Loucy (cell line): Measurements from ENCODE around the gene CD164.
A peak's percentile ranks its signal among the peaks of the same experiment; 100 is the strongest.

Experiments used
- H2AFZ ChIP-seq: fragments of 200-600 bp; sonication (generic); 2 replicates; pipeline ENCODE4 v1.6.0; 2016; ENCODE audit warnings: antibody characterized with exemption, mild to moderate bottlenecking, low read length, moderate library complexity
- H3F3A ChIP-seq: fragments of 200-600 bp; 2 replicates; pipeline ENCODE4 v1.6.0; 2016; ENCODE audit warnings: antibody characterized with exemption, low read depth, mild to moderate bottlenecking
- H3K27me3 ChIP-seq: fragments of 200-600 bp; sonication (generic); 2 replicates; pipeline ENCODE4 v1.6.1; 2014; ENCODE audit warnings: low read length, mild to moderate bottlenecking; ENCODE audit not compliant: insufficient read depth, poor library complexity, severe bottlenecking
- H3K36me3 ChIP-seq: fragments of 200-600 bp; sonication (generic); 2 replicates; pipeline ENCODE4 v1.6.1; 2016; ENCODE audit warnings: low read length; ENCODE audit not compliant: insufficient read depth
- H3K4me1 ChIP-seq: fragments of 200-600 bp; sonication (generic); 2 replicates; pipeline ENCODE4 v1.5.1; 2014; ENCODE audit warnings: low read length, mild to moderate bottlenecking; ENCODE audit not compliant: insufficient read depth, poor library complexity, severe bottlenecking
- H3K4me2 ChIP-seq: fragments of 200-600 bp; sonication (generic); 2 replicates; pipeline ENCODE4 v1.6.0; 2014; ENCODE audit warnings: antibody characterized with exemption, low read length, low read depth, mild to moderate bottlenecking; ENCODE audit not compliant: poor library complexity, severe bottlenecking
- H3K4me3 ChIP-seq: fragments of 200-600 bp; sonication (generic); 2 replicates; pipeline ENCODE4 v1.5.1; 2014; ENCODE audit warnings: low read length, mild to moderate bottlenecking, mixed read lengths; ENCODE audit not compliant: poor library complexity, severe bottlenecking
- H3K79me2 ChIP-seq: fragments of 200-600 bp; sonication (generic); 2 replicates; pipeline ENCODE4 v1.6.1; 2014; ENCODE audit warnings: low read length; ENCODE audit not compliant: insufficient read depth
- H3K9ac ChIP-seq: fragments of 200-600 bp; sonication (generic); 2 replicates; pipeline ENCODE4 v1.6.0; 2014; ENCODE audit warnings: mild to moderate bottlenecking, low read depth, low read length, moderate library complexity; ENCODE audit not compliant: poor library complexity, severe bottlenecking
- H3K9me2 ChIP-seq: fragments of 200-600 bp; sonication (generic); replicated peaks from 2 replicates; pipeline ENCODE4 v1.6.1; 2016; ENCODE audit warnings: low read depth, low read length, mixed read lengths
- H3K9me3 ChIP-seq: fragments of 200-600 bp; sonication (generic); 2 replicates; pipeline ENCODE4 v1.6.1; 2014; ENCODE audit warnings: mild to moderate bottlenecking, antibody characterized with exemption, low read length, low read depth; ENCODE audit not compliant: insufficient read depth
- H4K20me1 ChIP-seq: fragments of 200-600 bp; sonication (generic); 2 replicates; pipeline ENCODE4 v1.6.0; 2014; ENCODE audit warnings: antibody characterized with exemption, low read length, mild to moderate bottlenecking; ENCODE audit not compliant: insufficient read depth, poor library complexity, severe bottlenecking
- EZH2phosphoT487 ChIP-seq: fragments of 200-600 bp; IDR thresholded peaks from 2 replicates; pipeline ENCODE4 v1.6.1; 2018; ENCODE audit warnings: antibody characterized with exemption, mild to moderate bottlenecking, moderate library complexity, borderline replicate concordance
- TF ChIP-seq, protein P1 (sequence below): fragments of 200-600 bp; sonication (generic); conservative IDR thresholded peaks from 2 replicates; pipeline ENCODE4 v1.5.1; 2014; ENCODE audit warnings: mild to moderate bottlenecking, antibody characterized with exemption, low read length

The CD164 gene

DNA sequence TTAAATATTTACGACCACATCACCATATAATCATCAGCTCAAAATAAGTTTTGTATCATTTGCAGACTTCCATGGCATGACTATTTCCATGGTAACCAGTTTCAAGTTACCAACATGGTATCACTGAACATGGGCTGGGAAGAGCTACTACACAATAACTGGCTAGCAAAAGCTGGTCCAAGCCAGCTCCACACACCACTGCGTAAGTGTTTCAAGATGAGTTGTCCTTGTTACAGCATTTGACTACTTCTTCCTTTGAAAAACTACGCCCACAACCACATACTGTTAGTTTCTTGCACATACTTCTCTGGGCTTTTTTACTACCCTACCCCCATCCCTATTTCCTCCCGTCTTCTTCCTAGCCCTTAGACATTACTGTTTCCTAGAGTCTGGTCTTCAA is 8.5 kb downstream of the CD164 start:
- H2AFZ ChIP-seq: no peak overlapping the region
- H3K36me3 ChIP-seq: peaks cover 92% of the 10 kb centered on the region
- peaks cover 87% of the 10 kb centered on the region for H4K20me1 ChIP-seq
- no peaks in the 10 kb centered on the region for H3K27me3 ChIP-seq
- peak overlapping the region; percentile 37 for H3K4me2 ChIP-seq
- peaks cover 61% of the 10 kb centered on the region for H3K4me1 ChIP-seq
- no peaks in the 10 kb centered on the region for H3K9me2 ChIP-seq
- H3K4me3 ChIP-seq: no peak overlapping the region
- peaks cover 80% of the 10 kb centered on the region for H3K79me2 ChIP-seq
- no peak for TF ChIP-seq EZH2phosphoT487
- TF ChIP-seq, protein P1, sequence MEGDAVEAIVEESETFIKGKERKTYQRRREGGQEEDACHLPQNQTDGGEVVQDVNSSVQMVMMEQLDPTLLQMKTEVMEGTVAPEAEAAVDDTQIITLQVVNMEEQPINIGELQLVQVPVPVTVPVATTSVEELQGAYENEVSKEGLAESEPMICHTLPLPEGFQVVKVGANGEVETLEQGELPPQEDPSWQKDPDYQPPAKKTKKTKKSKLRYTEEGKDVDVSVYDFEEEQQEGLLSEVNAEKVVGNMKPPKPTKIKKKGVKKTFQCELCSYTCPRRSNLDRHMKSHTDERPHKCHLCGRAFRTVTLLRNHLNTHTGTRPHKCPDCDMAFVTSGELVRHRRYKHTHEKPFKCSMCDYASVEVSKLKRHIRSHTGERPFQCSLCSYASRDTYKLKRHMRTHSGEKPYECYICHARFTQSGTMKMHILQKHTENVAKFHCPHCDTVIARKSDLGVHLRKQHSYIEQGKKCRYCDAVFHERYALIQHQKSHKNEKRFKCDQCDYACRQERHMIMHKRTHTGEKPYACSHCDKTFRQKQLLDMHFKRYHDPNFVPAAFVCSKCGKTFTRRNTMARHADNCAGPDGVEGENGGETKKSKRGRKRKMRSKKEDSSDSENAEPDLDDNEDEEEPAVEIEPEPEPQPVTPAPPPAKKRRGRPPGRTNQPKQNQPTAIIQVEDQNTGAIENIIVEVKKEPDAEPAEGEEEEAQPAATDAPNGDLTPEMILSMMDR: no peak
- H3F3A ChIP-seq: 0 out of 2 replicates have a peak, but pooled peaks cover 2% of the 10 kb centered on the region
- no peak overlapping the region for H3K9ac ChIP-seq
- no peaks in the 10 kb centered on the region for H3K9me3 ChIP-seq

DNA sequence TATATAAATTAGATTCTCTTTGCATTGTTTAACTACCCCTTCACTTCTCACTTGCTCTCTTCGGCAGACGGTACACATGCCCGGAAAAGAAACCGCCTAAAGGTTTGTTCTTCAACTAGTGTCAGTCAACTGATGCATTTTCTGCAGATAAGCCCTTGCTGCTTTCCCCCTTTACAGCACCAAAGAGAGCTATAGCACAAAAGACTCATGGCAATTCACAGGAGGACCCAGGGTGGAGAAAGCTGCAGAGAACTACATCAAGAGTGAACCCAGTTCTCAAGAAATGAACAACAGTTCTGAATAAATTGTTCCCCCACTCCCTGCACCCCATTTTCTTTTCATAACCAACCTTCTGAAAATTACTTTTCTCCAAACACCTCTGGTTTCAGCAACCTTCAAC is 8.9 kb downstream of the CD164 start:
- Histone ChIP-seq H3F3A (0 out of 2 replicates have a peak, but pooled peaks cover 2% of the 10 kb centered on the region), H2AFZ (no peak overlapping the region), H3K9me3 (no peaks in the 10 kb centered on the region), H3K9me2 (no peaks in the 10 kb centered on the region), H3K9ac (no peak overlapping the region), H3K4me3 (peak overlapping the region; percentile 10), H3K4me1 (peaks cover 56% of the 10 kb centered on the region), H3K4me2 (peak overlapping the region; percentile 37), H3K36me3 (peaks cover 95% of the 10 kb centered on the region), H4K20me1 (peaks cover 83% of the 10 kb centered on the region), H3K27me3 (no peaks in the 10 kb centered on the region), H3K79me2 (peaks cover 76% of the 10 kb centered on the region)
- TF ChIP-seq, protein P1: no peak
- TF ChIP-seq EZH2phosphoT487: no peak

DNA sequence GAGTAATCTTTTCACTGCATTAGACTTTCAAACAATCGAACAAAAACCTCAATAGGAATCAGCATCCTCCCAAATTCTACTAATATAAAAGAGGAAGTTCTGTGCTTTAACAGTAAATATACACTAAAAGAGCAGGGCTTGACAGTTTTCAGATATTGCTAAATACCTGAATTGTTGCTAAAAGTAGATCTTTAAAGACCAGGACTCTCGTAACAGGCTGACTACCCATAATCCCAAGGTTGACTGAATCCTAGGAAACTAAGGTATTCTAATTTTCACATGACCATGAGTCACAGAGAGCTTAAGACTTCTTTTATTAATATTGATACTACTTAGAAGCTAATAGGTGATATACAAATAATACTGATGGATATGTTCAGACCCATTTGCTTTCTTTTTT is 10.1 kb downstream of the CD164 start:
- no peak overlapping the region for H3K4me3 ChIP-seq
- H3K9ac ChIP-seq: no peak overlapping the region
- TF ChIP-seq EZH2phosphoT487: no peak
- TF ChIP-seq, protein P1: no peak
- no peaks in the 10 kb centered on the region for H3K9me3 ChIP-seq
- H3F3A ChIP-seq: 0 out of 2 replicates have a peak, but pooled peaks cover 2% of the 10 kb centered on the region
- H4K20me1 ChIP-seq: peaks cover 71% of the 10 kb centered on the region
- peaks cover 44% of the 10 kb centered on the region for H3K4me1 ChIP-seq
- H2AFZ ChIP-seq: no peak overlapping the region
- peak overlapping the region; percentile 38 for H3K4me2 ChIP-seq
- H3K36me3 ChIP-seq: peaks cover 93% of the 10 kb centered on the region
- H3K79me2 ChIP-seq: peaks cover 64% of the 10 kb centered on the region
- H3K27me3 ChIP-seq: no peaks in the 10 kb centered on the region
- H3K9me2 ChIP-seq: no peaks in the 10 kb centered on the region
